22Rv1 (cell line): ENCODE measurements around the gene STX12.

ENCODE experiments used
- H3K27ac ChIP-seq: fragments of 450-650 bp; 2 replicates; pipeline ENCODE4 v1.5.1; 2017
- ZFX ChIP-seq: fragments of 450-650 bp; IDR thresholded peaks from 2 replicates; pipeline ENCODE4 v1.6.1; 2017; ENCODE audit warnings: antibody characterized with exemption, borderline replicate concordance
- TF ChIP-seq, protein P1 (sequence below): fragments of 450-650 bp; IDR thresholded peaks from 2 replicates; pipeline ENCODE4 v1.5.1; 2017; ENCODE audit warnings: mild to moderate bottlenecking

The STX12 gene

DNA sequence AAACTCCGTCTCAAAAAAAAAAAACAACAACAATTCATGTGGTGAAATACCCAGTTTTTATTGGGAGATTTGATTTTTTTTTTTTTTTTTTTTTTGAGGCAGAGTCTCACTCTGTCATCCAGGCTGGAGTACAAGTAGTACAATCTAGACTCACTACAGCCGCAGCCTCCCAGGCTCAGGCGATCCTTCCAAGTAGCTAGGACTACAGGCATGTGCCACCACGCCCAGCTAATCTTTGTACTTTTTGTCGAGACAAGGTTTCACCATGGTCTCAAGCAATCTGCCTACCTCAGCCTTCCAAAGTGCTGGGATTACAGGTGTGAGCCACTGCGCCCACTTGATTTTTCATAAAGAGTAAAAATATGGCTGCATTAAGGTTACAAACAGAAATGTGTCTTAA, 31.9 kb upstream of the STX12 start:
- no peak for TF ChIP-seq ZFX
- TF ChIP-seq, protein P1, sequence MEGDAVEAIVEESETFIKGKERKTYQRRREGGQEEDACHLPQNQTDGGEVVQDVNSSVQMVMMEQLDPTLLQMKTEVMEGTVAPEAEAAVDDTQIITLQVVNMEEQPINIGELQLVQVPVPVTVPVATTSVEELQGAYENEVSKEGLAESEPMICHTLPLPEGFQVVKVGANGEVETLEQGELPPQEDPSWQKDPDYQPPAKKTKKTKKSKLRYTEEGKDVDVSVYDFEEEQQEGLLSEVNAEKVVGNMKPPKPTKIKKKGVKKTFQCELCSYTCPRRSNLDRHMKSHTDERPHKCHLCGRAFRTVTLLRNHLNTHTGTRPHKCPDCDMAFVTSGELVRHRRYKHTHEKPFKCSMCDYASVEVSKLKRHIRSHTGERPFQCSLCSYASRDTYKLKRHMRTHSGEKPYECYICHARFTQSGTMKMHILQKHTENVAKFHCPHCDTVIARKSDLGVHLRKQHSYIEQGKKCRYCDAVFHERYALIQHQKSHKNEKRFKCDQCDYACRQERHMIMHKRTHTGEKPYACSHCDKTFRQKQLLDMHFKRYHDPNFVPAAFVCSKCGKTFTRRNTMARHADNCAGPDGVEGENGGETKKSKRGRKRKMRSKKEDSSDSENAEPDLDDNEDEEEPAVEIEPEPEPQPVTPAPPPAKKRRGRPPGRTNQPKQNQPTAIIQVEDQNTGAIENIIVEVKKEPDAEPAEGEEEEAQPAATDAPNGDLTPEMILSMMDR: no peak

DNA sequence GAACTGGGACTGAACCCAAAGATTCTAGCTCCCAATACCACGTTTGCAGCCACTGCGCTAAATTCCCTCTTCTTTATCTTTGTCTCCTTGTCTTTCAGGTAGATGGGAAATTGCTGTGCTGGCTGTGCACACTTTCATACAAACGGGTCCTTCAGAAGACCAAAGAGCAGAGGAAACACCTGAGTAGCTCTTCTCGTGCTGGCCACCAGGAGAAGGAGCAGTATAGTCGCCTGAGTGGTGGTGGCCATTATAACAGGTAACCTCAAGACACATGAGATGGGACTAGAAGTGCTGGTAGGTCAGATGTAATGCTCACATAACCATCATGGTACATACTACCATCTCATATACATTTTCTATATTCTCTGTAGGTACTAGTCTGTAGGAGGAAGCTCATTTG, 28.5 kb upstream of the STX12 start:
- TF ChIP-seq ZFX: no peak
- TF ChIP-seq, protein P1: no peak
- no peak overlapping the region for H3K27ac ChIP-seq

More for the DNA sequence above, 31.9 kb upstream of the STX12 start:
- H3K27ac ChIP-seq: no peak overlapping the region

DNA sequence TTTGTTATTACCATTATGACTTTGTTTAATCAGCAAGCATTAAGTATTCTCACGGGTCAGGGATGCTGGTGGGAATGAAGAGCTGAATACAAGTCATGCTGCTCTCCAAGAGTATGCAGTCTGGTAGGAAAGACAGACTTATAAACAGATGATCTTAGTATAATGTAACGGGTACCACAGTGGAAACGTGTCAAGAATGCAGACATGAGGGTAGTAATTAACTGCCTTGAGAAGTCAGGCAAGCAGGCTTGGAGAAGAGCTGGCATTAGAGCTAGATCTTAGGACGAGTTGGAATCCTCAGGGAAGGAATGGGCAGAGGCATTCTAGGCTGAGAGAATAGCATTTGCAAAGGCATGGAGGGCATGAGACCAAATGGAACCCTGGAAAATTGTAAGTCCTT, 27.6 kb upstream of the STX12 start:
- TF ChIP-seq, protein P1: no peak
- no peak for TF ChIP-seq ZFX

DNA sequence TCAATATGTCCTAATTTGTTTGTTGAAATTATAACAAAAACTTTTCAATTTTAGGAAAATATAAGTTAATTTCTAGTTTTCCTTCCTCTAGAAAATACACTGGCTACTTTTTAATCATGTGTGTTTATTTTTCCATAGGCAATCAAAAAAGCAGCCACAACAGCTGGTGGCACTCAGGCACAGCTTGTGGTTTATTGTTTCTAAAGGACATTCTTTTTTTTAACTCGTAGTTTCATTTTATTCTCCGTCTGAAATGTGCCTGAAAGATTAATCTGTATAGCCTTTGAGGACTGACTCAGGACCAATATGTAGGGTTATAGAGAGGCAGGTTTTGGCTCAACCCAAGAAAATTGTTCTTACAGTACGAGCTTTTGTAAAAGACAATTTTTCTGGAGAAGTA, 20.7 kb upstream of the STX12 start:
- TF ChIP-seq, protein P1: no peak
- no peak for TF ChIP-seq ZFX

More for the DNA sequence above, 27.6 kb upstream of the STX12 start:
- no peak overlapping the region for H3K27ac ChIP-seq

DNA sequence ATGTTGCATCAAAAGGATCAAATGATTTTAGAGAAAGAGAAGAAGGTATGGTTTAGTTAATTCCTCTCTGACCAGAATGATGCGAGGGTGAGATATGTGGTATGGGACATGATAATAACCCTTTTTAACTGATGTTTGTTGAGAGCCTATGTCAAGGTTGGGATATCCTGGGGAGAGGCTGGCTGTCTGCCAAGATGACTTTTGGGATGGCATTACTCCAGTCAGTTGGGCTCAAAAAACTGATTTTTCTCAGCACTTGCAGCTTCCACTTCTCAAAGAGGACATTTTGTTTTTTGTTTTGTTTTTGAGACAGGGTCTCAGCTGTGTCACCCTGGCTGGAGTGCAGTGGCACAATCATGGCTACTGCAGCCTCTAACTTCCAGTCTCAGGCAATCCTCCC, 17.7 kb upstream of the STX12 start:
- H3K27ac ChIP-seq: no peak overlapping the region
- TF ChIP-seq, protein P1: no peak
- TF ChIP-seq ZFX: no peak

More for the DNA sequence above, 20.7 kb upstream of the STX12 start:
- no peak overlapping the region for H3K27ac ChIP-seq

DNA sequence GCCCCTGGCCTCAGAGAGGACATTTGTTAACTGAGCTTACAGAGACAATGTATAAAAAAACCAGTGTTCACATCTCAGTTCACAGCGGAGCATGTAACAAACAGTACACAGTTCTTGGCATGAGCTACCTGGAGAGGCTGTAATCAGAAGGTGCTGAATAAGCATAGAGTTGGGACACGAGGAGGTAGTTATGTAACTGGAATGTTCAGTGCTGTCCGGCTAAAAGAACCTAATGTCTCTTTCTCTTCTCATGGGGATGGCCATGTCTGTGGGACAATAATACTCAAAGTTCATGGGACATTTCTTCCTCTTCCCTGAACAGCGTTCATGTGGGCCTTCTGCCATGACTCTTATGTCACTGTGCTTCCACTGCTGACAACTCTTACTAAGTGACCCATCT, 17.2 kb upstream of the STX12 start:
- H3K27ac ChIP-seq: no peak overlapping the region
- TF ChIP-seq, protein P1: no peak

DNA sequence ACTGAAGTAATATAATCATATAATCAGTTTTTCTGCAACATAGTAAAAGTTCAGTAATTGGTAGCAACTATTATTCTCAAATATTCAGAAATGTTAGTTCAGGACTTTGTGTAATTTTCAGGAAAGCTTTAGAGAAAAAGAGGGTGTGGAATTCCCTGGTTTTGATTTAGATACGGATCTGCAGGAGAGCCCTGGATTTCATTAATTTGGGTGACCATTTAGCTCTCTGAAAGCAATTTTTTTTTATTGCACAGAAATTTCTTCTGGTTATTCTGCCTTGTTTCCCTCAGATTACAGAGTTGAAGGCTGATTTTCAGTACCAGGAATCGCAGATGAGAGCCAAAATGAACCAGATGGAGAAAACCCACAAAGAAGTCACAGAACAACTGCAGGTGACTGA, 13.8 kb upstream of the STX12 start:
- TF ChIP-seq, protein P1: no peak
- no peak for TF ChIP-seq ZFX
- H3K27ac ChIP-seq: no peak overlapping the region
